Stimulated activated CD4-positive, alpha-beta T cell treated with anti-CD3 and anti-CD28 coated beads, Interleukin-4, amount 100 ng/mL, for 24 hours (primary cell): ENCODE data around the gene MDH1.

Experiments used
- DNase-seq: peaks from one replicate; pipeline ENCODE4 v3.0.0-alpha.2; 2020

The MDH1 gene

DNA sequence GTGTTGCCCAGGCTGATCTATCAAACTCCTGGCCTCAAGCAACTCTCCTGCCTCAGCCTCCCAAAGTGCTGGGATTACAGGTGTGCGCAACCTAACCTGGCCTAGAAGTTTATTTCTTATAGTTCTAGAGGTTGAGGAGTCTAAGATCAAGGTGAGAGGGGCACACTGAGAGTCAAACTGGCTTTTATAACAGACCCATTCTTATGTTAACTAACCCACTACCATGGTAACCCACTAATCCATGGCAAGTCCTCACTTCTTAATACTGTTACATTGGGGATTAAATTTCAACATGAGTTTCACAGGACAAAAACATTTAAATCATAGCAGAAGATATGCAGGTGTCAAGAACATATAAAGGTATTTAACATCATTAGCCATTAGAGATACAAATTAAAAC is 50.6 kb downstream of the MDH1 start:
- no peak for DNase-seq

DNA sequence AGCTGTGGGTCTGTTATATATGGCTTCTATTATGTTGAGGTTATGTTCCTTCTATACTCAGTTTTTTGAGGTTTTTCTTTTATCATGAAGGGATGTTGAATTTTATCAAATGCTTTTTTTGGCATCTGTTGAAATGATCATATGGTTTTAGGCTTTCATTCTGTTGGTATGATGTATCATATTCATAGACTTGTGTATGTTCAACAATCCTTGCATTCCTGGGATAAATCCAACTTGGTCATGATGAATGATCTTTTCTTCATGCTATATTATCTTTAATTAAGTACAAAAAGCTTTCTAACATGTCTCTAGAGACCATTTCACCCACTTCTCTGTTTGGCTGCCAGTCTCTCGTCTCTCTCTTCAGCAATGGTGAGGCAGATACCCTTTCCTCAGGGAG is 54.2 kb downstream of the MDH1 start:
- DNase-seq = no peak

DNA sequence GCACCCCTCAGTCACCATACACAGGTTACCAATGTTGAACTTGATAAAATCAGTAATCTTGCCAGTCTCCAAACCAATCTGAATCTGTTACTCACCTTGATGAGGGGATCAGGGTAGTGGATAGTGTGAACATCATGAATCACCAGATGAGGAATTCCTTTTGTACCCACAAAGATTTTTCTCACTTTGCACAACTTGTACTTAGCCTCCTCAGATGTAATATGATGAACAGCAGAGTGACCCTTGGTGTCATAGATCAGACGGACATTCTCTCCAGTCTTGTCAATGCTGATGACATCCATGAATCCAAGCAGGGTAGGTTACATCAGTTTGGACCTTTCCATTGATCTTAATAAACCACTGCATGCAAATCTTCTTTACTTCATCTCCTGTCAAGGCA is 54.7 kb downstream of the MDH1 start:
- DNase-seq = no peak

DNA sequence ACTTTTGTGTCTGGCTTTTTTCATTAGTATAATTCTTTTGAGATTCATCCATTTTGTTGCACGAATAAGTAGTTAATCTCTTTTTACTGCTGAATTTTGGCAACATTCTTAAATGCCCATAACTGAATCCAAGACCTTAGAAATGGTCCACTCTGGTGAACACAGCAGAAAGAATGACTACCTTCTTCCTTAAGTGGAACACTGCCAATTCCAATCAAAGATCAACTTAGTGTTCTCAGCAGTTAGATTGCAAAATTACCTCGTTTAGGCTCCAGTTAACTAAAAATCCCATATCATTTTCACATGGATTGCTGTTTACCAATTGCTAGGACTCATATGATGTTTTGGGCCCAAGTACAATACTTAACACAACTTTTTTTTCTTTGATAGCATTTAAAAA is 59.9 kb downstream of the MDH1 start:
- no peak for DNase-seq

DNA sequence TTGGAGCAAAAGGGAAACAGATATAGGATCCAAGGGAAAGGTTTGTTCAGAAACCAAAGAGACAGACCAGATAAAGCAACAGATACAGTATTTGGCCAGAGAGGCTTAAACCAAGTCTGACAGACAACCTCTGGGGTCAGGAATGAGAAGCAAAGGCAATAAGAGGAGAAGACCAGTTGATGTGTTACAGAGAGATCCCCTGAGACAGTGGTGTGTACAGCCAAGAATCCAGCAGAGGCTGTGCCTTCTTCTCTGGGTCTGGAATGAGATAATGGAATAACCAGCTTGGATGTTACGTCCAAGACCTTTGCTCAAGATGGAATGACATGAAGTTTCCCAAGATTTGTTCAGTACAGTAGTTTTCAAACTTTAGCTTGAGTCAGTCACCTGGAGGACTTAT is 61.1 kb downstream of the MDH1 start:
- no peak for DNase-seq

DNA sequence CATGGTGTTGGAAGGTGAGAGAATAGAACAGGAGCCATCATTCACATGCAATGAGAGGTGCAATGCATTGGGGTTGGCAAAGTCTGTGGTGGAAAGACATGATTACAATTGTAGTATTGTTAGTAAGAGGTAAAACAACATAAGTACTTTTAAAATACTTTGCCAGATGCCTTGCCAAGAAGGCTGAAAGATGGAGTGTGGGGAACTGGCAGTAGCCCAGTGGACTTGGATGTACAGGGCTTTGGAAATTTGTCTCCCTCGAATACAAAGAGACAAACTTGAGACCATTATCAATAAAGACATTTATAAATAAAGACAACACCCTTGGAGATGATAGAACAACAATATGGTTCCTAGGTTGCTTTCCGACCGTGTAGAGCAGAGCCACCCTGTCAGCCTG is 62.0 kb downstream of the MDH1 start:
- DNase-seq = no peak

DNA sequence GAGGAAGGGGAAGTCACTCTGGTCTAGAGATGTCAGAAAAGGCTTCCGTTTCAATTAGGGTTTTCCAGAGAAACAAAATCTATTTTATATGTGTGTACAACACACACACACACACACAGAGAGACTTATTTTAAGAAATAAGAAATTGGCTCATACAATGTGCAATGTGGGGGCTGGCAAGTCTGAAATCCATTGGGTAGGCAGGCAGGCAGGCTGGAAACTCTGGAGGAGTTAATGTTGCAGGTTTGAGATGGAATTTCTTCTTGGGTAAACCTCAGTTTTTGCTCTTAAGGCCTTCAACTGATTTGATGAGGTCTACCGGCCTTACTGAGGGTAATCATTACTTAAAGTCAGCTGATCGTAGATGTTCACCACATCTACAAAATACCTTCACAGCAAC is 62.6 kb downstream of the MDH1 start:
- no peak for DNase-seq

DNA sequence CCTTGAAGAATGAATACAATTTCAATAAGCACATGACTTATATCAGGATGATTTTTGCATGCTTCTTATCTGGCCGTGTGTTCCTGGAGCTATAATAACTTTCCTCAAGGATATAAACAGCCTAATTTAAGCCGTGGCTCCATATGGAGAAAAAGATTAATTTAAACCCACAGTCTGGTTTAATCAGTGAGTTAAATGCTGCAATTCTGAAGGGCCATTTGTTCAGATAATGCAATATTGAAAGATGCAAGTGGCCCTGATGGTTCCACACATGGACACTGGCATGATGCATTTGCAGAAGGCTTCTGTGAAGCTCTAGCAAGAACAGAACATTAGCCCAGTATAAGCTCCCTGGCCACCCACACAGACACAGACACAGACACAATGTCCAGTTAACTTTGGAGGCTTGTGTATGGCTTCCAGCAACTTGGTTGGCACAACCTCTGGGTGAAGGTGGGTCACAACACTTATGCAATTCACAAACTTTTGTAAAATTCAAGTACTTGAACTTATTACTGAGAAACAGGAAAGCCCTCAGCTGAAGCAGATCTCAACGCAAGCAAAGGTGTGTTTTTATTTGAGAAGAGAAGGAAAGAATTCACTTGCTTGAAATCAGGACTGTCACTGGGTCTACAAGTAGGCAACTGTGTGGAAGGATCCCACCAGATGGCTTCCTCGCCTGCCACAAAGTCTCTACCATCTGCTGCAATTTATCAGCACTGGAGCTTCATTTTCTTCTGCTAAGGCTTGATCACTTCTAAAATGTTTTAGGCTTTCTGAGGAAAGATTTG is 63.3 kb downstream of the MDH1 start:
- no peak for DNase-seq

DNA sequence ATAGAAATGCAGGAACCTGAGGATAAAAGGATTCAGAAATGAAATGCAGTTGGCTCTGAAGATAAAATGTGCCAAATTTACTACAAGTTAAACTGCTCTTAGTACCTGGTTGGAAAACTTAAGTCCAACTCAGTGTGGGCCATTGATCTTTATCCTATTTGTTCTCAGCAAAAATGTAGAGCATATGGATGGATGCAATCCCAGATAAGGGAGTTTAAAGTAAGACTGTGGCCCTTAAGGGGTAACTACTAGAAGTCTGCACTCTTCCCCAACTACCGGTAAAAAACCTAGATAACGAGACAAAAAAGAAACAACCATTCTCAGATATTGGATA is 63.9 kb downstream of the MDH1 start:
- no peak for DNase-seq

DNA sequence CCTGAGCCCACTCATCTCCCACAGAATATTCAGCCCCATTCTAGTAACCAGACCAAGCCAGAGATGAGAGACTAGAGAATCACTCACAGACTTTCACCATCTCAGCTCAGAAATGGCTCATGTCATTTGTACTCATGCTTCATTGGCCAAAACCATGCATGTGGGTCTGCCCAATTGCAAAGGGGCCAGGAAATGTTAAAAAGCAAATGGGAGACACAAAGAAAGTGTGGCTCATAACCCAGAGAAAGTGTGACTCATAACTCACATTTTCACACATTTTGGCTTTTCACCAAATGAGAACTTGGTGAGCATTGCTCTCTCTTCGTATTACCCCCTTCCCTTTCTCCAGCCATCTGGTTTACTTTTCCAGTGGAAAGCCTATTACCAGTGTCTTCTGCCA is 66.2 kb downstream of the MDH1 start:
- peak; percentile 9 for DNase-seq
